Stimulated activated CD4-positive, alpha-beta T cell treated with anti-CD3 and anti-CD28 coated beads, Interleukin-4, amount 100 ng/mL, for 1 hour (primary cell): Measurements from ENCODE around the gene SAFB.
"Not testable (repeated sequence)": the region's sequence is repeated elsewhere in the genome, so short reads cannot be mapped to it uniquely, and the experiment has no call there.

Experiments
- DNase-seq: peaks from one replicate; pipeline ENCODE4 v3.0.0-alpha.2; 2020

Gene SAFB

GRCh38 chr19:5595745-5596144 lies 27.1 kb upstream of the SAFB start:
- DNase-seq: no peak

DNA sequence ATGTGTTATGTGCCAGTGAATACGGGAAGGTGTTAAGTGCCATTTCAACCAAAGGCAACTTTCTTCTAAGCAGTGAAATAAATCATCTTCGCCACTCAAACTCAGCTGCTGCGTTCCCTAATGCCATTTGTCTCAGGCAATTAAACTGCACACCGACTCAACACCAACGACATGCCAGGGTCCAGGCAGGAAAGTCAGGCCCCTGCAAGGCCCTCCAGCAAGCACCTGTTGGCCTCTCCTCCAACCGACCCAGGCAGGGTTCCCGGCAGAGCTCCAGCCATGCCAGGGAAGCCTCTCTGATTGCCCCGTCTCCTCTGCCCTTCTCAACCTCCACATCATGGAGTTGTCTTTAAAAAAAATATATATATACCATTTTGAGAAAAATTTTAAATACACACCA lies 22.1 kb upstream of the SAFB start:
- DNase-seq: no peak

- no peak for DNase-seq
Observed at GRCh38 chr19:5603626-5604025, 19.3 kb upstream of the SAFB start.

DNA sequence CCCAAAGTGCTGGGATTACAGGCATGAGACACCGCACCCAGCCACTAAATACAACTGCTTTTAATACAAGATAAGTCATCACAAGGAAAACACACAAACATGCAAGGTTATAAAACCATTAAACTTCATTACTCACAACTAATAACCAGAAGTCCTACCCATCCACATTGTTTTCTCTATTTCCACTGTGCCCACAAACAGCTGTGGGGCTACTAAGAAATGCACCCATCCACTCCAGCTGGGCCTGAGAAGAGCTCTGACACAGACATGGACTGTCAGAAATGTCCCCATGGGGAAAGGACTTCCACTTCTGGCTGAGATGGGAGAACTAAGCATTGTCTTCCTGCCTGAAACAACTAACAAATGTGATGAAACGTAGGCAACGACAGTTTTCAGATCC lies 17.5 kb upstream of the SAFB start:
- DNase-seq: no peak

- no peak for DNase-seq
Observed at GRCh38 chr19:5607318-5608275, 15.3 kb upstream of the SAFB start.

DNA sequence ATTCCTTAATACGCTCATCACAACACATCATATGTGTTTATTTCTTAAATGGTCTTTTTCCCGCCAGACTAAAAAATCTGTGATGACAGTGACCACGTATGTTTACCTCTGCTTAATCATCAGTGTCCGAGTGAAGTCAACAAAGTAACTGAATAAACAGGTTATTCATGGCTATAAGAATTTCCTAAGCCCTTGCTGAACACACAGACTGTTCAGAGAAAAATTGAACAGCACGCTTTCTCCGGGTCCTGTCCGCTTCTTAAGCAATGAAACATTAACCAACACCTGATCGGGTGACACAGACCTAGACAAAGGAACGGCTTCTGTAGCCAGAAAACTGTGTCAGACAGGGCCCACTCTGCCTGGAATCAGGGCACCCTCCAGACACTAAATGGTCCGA lies 14.6 kb upstream of the SAFB start:
- no peak for DNase-seq

DNA sequence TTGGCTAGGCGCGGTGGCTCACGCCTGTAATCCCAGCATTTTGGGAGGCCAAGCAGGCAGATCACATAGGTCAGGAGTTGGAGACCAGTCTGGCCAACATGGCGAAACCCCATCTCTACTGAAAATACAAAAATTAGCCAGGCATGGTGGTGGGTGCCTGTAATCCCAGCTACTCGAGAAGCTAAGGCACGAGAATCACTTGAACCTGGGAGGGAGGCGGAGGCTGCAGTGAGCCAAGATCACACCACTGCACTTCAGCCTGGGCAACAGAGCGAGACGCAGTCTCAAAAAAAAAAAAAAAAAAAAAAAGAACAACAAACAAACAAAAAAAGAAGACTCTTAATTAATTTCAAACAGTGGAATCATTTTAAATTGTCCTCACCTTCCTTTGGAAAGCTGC lies 14.1 kb upstream of the SAFB start:
- DNase-seq: not testable (repeated sequence)

GRCh38 chr19:5609881-5610448 lies 12.9 kb upstream of the SAFB start:
- no peak for DNase-seq

DNA sequence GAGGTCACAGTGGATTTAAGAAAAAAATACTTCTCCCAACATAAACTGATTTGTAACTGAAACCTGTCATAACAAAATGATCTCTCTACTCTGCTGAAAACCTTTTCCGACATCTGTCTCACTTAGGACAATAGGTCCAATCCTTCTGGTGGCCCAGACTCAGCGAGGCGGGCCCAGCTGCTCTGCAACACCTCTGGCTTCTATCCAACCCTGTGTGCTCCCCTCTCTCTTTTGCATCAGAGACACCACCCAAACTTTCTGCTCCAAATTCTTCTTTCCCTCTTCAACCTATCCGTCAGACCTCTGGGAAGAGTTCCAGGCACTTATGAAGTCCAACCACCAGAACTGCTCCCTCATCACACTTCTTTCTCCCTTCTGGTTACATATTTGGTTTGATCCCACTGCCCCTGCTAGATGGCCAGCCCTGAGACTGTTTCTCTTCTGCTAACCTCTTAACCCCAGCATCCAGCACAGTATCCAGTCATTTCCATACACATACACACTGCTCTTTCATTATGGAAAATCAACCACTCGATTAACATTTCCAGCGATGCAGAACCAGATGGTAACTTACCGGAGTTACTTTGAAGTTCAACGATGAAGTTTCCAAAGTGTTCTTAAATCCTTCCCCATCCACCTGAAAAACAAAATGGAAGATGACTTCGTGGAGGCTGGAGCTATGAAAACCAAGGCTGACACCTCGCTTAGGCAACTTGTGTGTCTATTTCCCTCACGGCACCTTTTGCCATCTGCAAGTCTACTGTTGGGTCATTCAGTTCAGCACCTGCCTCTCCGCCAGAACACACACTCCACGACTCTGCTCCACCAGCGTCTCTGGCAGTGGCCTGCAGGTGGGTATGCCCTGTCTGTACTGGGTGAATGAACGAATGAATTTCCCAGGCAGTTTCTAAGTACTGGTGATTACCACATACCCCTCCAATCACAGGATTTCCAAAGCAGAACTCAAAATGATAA lies 9.7 kb upstream of the SAFB start:
- no peak for DNase-seq

DNA sequence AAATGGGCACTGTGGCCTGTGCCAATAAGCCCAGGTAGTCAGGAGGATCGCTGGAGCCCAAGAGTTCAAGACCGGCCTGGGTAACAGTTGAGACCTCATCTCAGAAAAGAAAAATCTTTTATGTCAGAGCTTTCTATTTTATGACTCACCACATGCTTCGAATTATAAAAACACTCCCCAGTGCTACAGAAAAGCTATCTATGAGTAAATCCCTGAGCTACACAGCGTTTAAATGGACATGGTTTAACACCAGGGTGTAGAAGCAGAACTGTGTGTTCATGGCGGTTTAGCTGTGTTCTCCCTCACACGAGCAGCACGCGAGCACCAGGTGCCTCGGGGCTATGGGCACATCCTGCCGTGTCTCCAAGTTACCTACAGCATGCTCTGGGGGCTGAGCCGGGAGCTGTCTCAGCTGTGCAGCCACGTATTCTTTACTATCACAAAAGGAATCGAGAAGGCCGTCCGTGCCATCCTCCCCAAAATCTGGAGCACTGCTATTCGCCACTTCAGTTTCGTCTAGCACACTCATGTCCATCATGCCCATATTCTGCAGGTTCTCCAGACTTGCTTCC lies 7.0 kb upstream of the SAFB start:
- no peak for DNase-seq

GRCh38 chr19:5617080-5617479 lies 5.8 kb upstream of the SAFB start:
- DNase-seq: no peak

GRCh38 chr19:5618591-5618990 lies 4.3 kb upstream of the SAFB start:
- DNase-seq: no peak

DNA sequence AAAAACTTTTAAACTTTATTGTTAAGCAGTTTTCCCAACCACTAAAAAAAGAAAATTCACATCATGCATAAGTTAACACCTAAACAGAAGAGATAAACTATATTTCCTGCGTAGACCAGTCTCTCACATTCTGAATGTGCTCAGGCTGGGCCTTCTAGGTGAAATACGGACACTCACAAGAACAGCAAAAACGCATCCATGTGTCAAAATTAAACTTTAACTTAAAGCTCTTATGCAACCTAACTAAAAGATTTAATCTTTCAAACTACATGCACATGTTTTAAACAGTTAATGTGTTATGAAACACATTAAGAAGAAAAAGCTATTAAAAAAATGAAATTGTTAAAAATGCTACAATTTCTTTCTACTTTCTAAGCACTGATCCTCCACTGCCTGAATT lies 2.9 kb upstream of the SAFB start:
- no peak for DNase-seq

DNA sequence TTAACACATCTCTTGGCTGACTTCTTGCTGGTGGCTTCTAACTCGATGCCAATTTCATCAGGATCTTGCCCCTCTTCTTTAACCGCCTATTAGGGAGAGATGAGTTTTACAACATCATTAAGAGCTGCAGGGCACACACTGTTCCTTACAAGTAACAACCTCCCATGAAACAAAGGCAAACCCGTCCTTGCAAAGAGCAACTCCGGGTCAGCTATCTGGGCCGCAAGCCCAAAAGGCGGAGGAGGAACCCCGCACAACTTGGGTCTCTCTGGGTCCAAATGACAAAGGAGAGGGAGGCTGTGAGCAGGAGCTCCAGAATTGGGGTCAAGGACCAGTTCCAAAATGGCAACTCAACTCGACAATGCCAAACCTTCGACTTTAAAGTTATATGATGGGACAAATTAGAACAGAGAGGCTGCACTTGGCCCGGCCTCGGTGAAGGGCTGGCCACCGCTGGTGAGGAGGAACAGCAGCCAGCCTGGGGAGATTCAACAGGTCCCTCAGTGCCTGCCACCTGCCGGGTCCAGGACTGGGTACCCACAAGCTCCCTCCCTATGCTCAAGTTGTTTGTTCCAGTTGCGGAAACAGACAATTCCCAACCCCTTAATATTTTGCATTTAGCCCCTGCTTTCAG lies 1.5 kb upstream of the SAFB start:
- DNase-seq: peak; percentile 7

GRCh38 chr19:5621945-5622464 lies 878 bp upstream of the SAFB start:
- DNase-seq: peak; percentile 32

GRCh38 chr19:5623397-5624017 lies 624 bp downstream of the SAFB start:
- DNase-seq: peak; percentile 14

GRCh38 chr19:5624018-5624663 lies 1.3 kb downstream of the SAFB start:
- peak; percentile 16 for DNase-seq

DNA sequence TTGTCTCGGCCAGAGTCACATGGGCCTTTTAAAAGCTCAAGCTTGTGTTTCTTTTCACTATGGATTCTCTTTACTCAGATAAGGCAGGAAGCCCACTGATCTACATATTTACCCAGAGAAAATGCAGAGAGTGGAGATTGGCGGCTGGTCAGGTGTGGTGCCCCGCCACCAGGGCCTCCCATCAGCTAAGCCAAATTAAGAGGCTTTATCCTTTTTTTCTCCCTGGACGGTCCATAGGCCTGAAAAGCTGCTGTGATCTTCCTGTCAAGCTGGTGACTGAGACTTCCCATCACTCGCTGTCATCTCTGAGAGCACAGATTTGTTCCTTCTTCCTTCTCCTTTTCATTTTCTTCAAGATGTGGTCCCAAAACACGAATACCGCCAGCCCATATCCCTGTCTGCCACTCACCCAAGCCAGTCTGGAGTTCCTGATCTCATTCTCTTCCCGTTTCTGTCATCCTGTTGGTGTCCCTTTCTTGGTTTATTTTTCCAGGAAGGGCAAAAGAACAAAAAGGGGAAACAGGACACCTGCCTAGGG lies 1.9 kb downstream of the SAFB start:
- DNase-seq: no peak

DNA sequence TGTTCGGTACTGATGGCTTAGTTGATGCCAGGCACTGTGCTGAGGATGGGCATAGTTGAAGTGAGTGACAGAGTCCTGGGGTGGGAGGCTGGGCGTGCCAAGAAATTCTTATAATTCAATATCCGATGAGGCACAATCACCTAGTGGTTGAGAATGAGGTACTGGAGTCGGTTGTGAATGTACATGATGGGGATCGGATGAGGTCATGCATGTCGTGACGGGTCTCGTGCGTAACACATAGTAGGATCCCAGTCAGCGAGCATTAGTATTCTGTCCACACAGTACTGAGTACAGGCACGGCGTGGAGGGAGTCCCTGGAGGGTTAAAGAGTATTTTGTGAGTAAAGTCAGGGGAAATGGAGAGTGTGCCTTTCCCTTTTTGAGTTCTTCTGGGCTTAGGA lies 2.8 kb downstream of the SAFB start:
- no peak for DNase-seq

GRCh38 chr19:5627395-5627904 lies 4.6 kb downstream of the SAFB start:
- peak; percentile 46 for DNase-seq

GRCh38 chr19:5628461-5628860 lies 5.6 kb downstream of the SAFB start:
- DNase-seq: no peak
